H9 (cell line): ENCODE measurements around the gene HFE. TPM values are rescaled to one million over a fixed set of nuclear protein-coding genes. Genes with fewer than 3 reads are reported as not detected.

Source experiments
- DNase-seq: peaks from one replicate; pipeline ENCODE4 v3.0.0-alpha.2; 2017
- H2AFZ ChIP-seq: one replicate; pipeline ENCODE4 v1.6.1; 2013; ENCODE audit warnings: mild to moderate bottlenecking, low read length, control low read depth, moderate library complexity
- H2AK5ac ChIP-seq: 2 replicates; pipeline ENCODE4 v1.6.1; 2013; ENCODE audit warnings: low read length, control low read depth, mixed read lengths; ENCODE audit not compliant: insufficient read length
- H2BK120ac ChIP-seq: one replicate; pipeline ENCODE4 v1.6.1; 2013; ENCODE audit warnings: low read depth, mild to moderate bottlenecking, low read length, control low read depth, inconsistent platforms; ENCODE audit not compliant: poor library complexity, severe bottlenecking
- H2BK12ac ChIP-seq: 2 replicates; pipeline ENCODE4 v1.6.1; 2013; ENCODE audit warnings: low read length, control low read depth, mixed read lengths, low read depth; ENCODE audit not compliant: insufficient read length
- H2BK15ac ChIP-seq: 2 replicates; pipeline ENCODE4 v1.6.1; 2013; ENCODE audit warnings: low read depth, low read length, control low read depth
- H2BK20ac ChIP-seq: one replicate; pipeline ENCODE4 v1.6.1; 2013; ENCODE audit warnings: low read depth, mild to moderate bottlenecking, low read length, control low read depth, inconsistent platforms; ENCODE audit not compliant: poor library complexity, severe bottlenecking
- H2BK5ac ChIP-seq: 2 replicates; pipeline ENCODE4 v1.6.1; 2013; ENCODE audit warnings: low read length, control low read depth, mixed read lengths; ENCODE audit not compliant: insufficient read length
- H3K14ac ChIP-seq: 2 replicates; pipeline ENCODE4 v1.6.1; 2013; ENCODE audit warnings: low read length, control low read depth; ENCODE audit not compliant: insufficient read depth
- H3K18ac ChIP-seq: 2 replicates; pipeline ENCODE4 v1.6.1; 2013; ENCODE audit warnings: low read depth, mild to moderate bottlenecking, mixed read lengths, low read length, control low read depth; ENCODE audit not compliant: insufficient read length
- H3K23ac ChIP-seq: 2 replicates; pipeline ENCODE4 v1.6.1; 2013; ENCODE audit warnings: low read length, control low read depth, mixed read lengths, low read depth; ENCODE audit not compliant: insufficient read length
- H3K23me2 ChIP-seq: 2 replicates; pipeline ENCODE4 v1.6.1; 2013; ENCODE audit warnings: low read depth, mild to moderate bottlenecking, mixed read lengths, low read length, control low read depth; ENCODE audit not compliant: insufficient read length, poor library complexity, severe bottlenecking
- H3K27ac ChIP-seq: 2 replicates; pipeline ENCODE4 v1.5.1; 2013; ENCODE audit warnings: low read length, control low read depth, mixed read lengths, low read depth; ENCODE audit not compliant: insufficient read length
- H3K27me3 ChIP-seq: 2 replicates; pipeline ENCODE4 v1.6.1; 2013; ENCODE audit warnings: low read length, control low read depth, inconsistent platforms; ENCODE audit not compliant: insufficient read depth
- H3K4ac ChIP-seq: 2 replicates; pipeline ENCODE4 v1.6.1; 2013; ENCODE audit warnings: low read depth, mild to moderate bottlenecking, control low read depth, inconsistent platforms, low read length, moderate library complexity
- H3K4me1 ChIP-seq: 2 replicates; pipeline ENCODE4 v1.6.1; 2013; ENCODE audit warnings: low read length, control low read depth, inconsistent platforms; ENCODE audit not compliant: insufficient read depth
- H3K4me2 ChIP-seq: 2 replicates; pipeline ENCODE4 v1.6.1; 2013; ENCODE audit warnings: low read length, control low read depth, mixed read lengths; ENCODE audit not compliant: insufficient read length, insufficient read depth
- H3K56ac ChIP-seq: 2 replicates; pipeline ENCODE4 v1.6.1; 2013; ENCODE audit warnings: low read depth, mild to moderate bottlenecking, mixed read lengths, low read length, control low read depth; ENCODE audit not compliant: insufficient read length
- H3K79me1 ChIP-seq: 2 replicates; pipeline ENCODE4 v1.6.1; 2013; ENCODE audit warnings: low read depth, mild to moderate bottlenecking, moderate library complexity, low read length, control low read depth, inconsistent platforms; ENCODE audit not compliant: insufficient read depth, poor library complexity, severe bottlenecking
- H3K79me2 ChIP-seq: 2 replicates; pipeline ENCODE4 v1.6.1; 2013; ENCODE audit warnings: low read length, control low read depth, inconsistent platforms; ENCODE audit not compliant: insufficient read depth
- H3K9ac ChIP-seq: 2 replicates; pipeline ENCODE4 v1.6.1; 2013; ENCODE audit warnings: low read length, control low read depth, mixed read lengths; ENCODE audit not compliant: insufficient read length; ENCODE audit errors: extremely low read depth
- H3K9me3 ChIP-seq: one replicate; pipeline ENCODE4 v1.6.1; 2013; ENCODE audit warnings: low read depth, low read length, inconsistent platforms; ENCODE audit not compliant: control insufficient read depth
- H3T11ph ChIP-seq: one replicate; pipeline ENCODE4 v1.6.1; 2013; ENCODE audit warnings: mild to moderate bottlenecking, low read length, control low read depth, inconsistent platforms
- H4K20me1 ChIP-seq: one replicate; pipeline ENCODE4 v1.6.1; 2013; ENCODE audit not compliant: control insufficient read depth, insufficient read length, insufficient read depth
- H4K5ac ChIP-seq: 2 replicates; pipeline ENCODE4 v1.6.1; 2013; ENCODE audit warnings: low read depth, mild to moderate bottlenecking, mixed read lengths, low read length, control low read depth; ENCODE audit not compliant: insufficient read length
- H4K8ac ChIP-seq: replicated peaks from 2 replicates; pipeline ENCODE4 v1.6.1; 2013; ENCODE audit warnings: low read length, control low read depth, mixed read lengths, low read depth; ENCODE audit not compliant: insufficient read length
- H4K91ac ChIP-seq: 2 replicates; pipeline ENCODE4 v1.6.1; 2013; ENCODE audit warnings: low read depth, mild to moderate bottlenecking, moderate library complexity, mixed read lengths, low read length, control low read depth; ENCODE audit not compliant: insufficient read length
- H3K27ac Mint-ChIP-seq, 3 experiments: 2 replicates in 2 of 3; 3 replicates in 1 of 3; pipeline ENCODE4 v1.8.0; 2020 to 2021; ENCODE audit warnings: mixed read lengths in 3 of 3, mild to moderate bottlenecking in 1 of 3, moderate library complexity in 1 of 3
- H3K27me3 Mint-ChIP-seq: 2 replicates; pipeline ENCODE4 v1.8.0; 2021; ENCODE audit warnings: low read depth, mild to moderate bottlenecking, moderate library complexity, mixed read lengths
- H3K36me3 Mint-ChIP-seq, 3 experiments: 2 replicates in 2 of 3; 3 replicates in 1 of 3; pipeline ENCODE4 v1.8.0; 2020 to 2021; ENCODE audit warnings: low read depth in 3 of 3, mixed read lengths in 3 of 3; ENCODE audit not compliant: insufficient read depth in 1 of 3
- H3K4me1 Mint-ChIP-seq, 2 experiments: 2 replicates each; pipeline ENCODE4 v1.8.0; 2020; ENCODE audit warnings: mixed read lengths in 2 of 2
- H3K4me3 Mint-ChIP-seq, 2 experiments: 2 replicates in 1 of 2; 3 replicates in 1 of 2; pipeline ENCODE4 v1.8.0; 2020 to 2021; ENCODE audit warnings: mild to moderate bottlenecking in 2 of 2, mixed read lengths in 2 of 2, moderate library complexity in 1 of 2
- H3K9me3 Mint-ChIP-seq, 2 experiments: 2 replicates in 1 of 2; 3 replicates in 1 of 2; pipeline ENCODE4 v1.8.0; 2020; ENCODE audit warnings: mild to moderate bottlenecking in 2 of 2, mixed read lengths in 2 of 2, moderate library complexity in 1 of 2
- WGBS: extraction: QIAGEN DNeasy Blood & Tissue Kit; methylation state at CpG from one replicate; pipeline ENCODE4 v1.1.7; 2013; ENCODE audit warnings: missing lambda C conversion rate, low lambda C conversion rate, mixed read lengths; ENCODE audit not compliant: insufficient read length; ENCODE audit errors: extremely low coverage; 5-methylcytosine and 5-hydroxymethylcytosine counted together
- total RNA-seq: library from RNA; stranded (reverse); gene quantifications from 2 replicates; pipeline ENCODE4 v1.2.1, GENCODE V29; 2021
- TF ChIP-seq, protein P1 (sequence below): fragments of 200-600 bp; sonication (generic); conservative IDR thresholded peaks from 3 replicates; pipeline ENCODE4 v1.8.0; 2021; ENCODE audit warnings: antibody characterized with exemption, mild to moderate bottlenecking

The HFE gene
- total RNA-seq, 1 experiment from 2014 or later: 0.98 TPM

DNA sequence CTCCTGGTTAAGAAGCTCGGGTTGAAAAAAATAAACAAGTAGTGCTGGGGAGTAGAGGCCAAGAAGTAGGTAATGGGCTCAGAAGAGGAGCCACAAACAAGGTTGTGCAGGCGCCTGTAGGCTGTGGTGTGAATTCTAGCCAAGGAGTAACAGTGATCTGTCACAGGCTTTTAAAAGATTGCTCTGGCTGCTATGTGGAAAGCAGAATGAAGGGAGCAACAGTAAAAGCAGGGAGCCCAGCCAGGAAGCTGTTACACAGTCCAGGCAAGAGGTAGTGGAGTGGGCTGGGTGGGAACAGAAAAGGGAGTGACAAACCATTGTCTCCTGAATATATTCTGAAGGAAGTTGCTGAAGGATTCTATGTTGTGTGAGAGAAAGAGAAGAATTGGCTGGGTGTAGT is 2.0 kb downstream of the HFE start:
- no peaks in the 10 kb centered on the region for H3K79me2 ChIP-seq
- H3K4me1 ChIP-seq: no peaks in the 10 kb centered on the region
- no peak overlapping the region for H4K91ac ChIP-seq
- H3K4ac ChIP-seq: no peak overlapping the region
- no peak overlapping the region for H4K5ac ChIP-seq
- H3K23me2 ChIP-seq: peaks cover 9% of the 10 kb centered on the region
- H3K27me3 Mint-ChIP-seq: no peaks in the 10 kb centered on the region; the same call in none of the 2 replicates
- peaks cover 0 to 7% (median 3%) of the 10 kb centered on the region in 3 experiments; a peak in 2 of 7 replicates for H3K36me3 Mint-ChIP-seq
- no peak overlapping the region for H2BK12ac ChIP-seq
- H4K20me1 ChIP-seq: no peaks in the 10 kb centered on the region
- no peak overlapping the region for H3K9ac ChIP-seq
- H3K27ac Mint-ChIP-seq: no peak overlapping the region
- no peak overlapping the region for H3K4me3 Mint-ChIP-seq
- no peak overlapping the region for H3K14ac ChIP-seq
- H2AK5ac ChIP-seq: no peak overlapping the region
- no peaks in the 10 kb centered on the region for H3K27me3 ChIP-seq
- no peak overlapping the region for H3K18ac ChIP-seq
- H3K9me3 Mint-ChIP-seq: no peaks in the 10 kb centered on the region; a peak in 1 of 5 replicates
- H3T11ph ChIP-seq: no peak overlapping the region
- no peak for DNase-seq
- no CpG with 5 or more reads among the region's 2 CpGs for WGBS
- H3K79me1 ChIP-seq: no peaks in the 10 kb centered on the region
- no peak overlapping the region for H2AFZ ChIP-seq
- H2BK120ac ChIP-seq: no peak overlapping the region
- no peak overlapping the region for H4K8ac ChIP-seq
- no peak overlapping the region for H3K56ac ChIP-seq
- H2BK15ac ChIP-seq: no peak overlapping the region
- peaks cover 18 to 20% of the 10 kb centered on the region in 2 experiments for H3K4me1 Mint-ChIP-seq
- H3K27ac ChIP-seq: no peak overlapping the region
- no peak overlapping the region for H2BK20ac ChIP-seq
- no peak overlapping the region for H2BK5ac ChIP-seq
- no peak overlapping the region for H3K23ac ChIP-seq
- no peaks in the 10 kb centered on the region for H3K9me3 ChIP-seq
- no peak overlapping the region for H3K4me2 ChIP-seq
- TF ChIP-seq, protein P1, sequence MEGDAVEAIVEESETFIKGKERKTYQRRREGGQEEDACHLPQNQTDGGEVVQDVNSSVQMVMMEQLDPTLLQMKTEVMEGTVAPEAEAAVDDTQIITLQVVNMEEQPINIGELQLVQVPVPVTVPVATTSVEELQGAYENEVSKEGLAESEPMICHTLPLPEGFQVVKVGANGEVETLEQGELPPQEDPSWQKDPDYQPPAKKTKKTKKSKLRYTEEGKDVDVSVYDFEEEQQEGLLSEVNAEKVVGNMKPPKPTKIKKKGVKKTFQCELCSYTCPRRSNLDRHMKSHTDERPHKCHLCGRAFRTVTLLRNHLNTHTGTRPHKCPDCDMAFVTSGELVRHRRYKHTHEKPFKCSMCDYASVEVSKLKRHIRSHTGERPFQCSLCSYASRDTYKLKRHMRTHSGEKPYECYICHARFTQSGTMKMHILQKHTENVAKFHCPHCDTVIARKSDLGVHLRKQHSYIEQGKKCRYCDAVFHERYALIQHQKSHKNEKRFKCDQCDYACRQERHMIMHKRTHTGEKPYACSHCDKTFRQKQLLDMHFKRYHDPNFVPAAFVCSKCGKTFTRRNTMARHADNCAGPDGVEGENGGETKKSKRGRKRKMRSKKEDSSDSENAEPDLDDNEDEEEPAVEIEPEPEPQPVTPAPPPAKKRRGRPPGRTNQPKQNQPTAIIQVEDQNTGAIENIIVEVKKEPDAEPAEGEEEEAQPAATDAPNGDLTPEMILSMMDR: no peak
